ENCODE results near the gene TTC4.

GRCh38 chr1:54738244-54738643 lies 22.6 kb downstream of the TTC4 start:
- TF ChIP-seq CTCF (IDR thresholded peaks at IDR 0.05) (no peak), ZFX (IDR thresholded peaks at IDR 0.05; ENCODE audit: borderline replicate concordance) (no peak)

Measured in 22Rv1 (cell line).